HG03135 (cell line): ENCODE results near the gene GRN.
"Not testable (repeated sequence)": the region's sequence is repeated elsewhere in the genome, so short reads cannot be mapped to it uniquely, and the experiment has no call there.

Experiments used
- ATAC-seq: cut with Tn5 transposase; IDR thresholded peaks from one replicate; pipeline ENCODE4 v1.9.1; 2021; ENCODE audit warnings: mild to moderate bottlenecking, moderate library complexity; ENCODE audit not compliant: unreplicated experiment

GRN gene

GRCh38 chr17:44345454-44346026 is 438 bp downstream of the GRN start:
- peak; percentile 13 for ATAC-seq

- no peak for ATAC-seq
Observed at GRCh38 chr17:44346064-44346844, 1.2 kb downstream of the GRN start.

- not testable (repeated sequence) for ATAC-seq
Observed at GRCh38 chr17:44347206-44348055, 2.3 kb downstream of the GRN start.

GRCh38 chr17:44348234-44348987 is 3.3 kb downstream of the GRN start:
- ATAC-seq = peak; percentile 55

GRCh38 chr17:44348988-44349364 is 3.9 kb downstream of the GRN start:
- ATAC-seq = no peak

- ATAC-seq = no peak
Observed at GRCh38 chr17:44349553-44350070, 4.5 kb downstream of the GRN start.

- no peak for ATAC-seq
Observed at GRCh38 chr17:44350733-44351226, 5.7 kb downstream of the GRN start.

GRCh38 chr17:44351464-44351863 is 6.4 kb downstream of the GRN start:
- no peak for ATAC-seq

GRCh38 chr17:44351961-44352827 is 7.1 kb downstream of the GRN start:
- no peak for ATAC-seq

GRCh38 chr17:44352828-44353671 is 7.9 kb downstream of the GRN start:
- no peak for ATAC-seq

GRCh38 chr17:44353672-44354331 is 8.7 kb downstream of the GRN start:
- ATAC-seq = no peak

GRCh38 chr17:44354582-44355561 is 9.8 kb downstream of the GRN start:
- no peak for ATAC-seq

- ATAC-seq = no peak
Observed at GRCh38 chr17:44355642-44356099, 10.6 kb downstream of the GRN start.

GRCh38 chr17:44356241-44356640 is 11.1 kb downstream of the GRN start:
- ATAC-seq = no peak

- ATAC-seq = no peak
Observed at GRCh38 chr17:44358066-44358465, 13.0 kb downstream of the GRN start.

- ATAC-seq = no peak
Observed at GRCh38 chr17:44359006-44359405, 13.9 kb downstream of the GRN start.
